ENCODE measurements around the gene BBLN. TPM values are rescaled to one million over a fixed set of nuclear protein-coding genes. Genes with fewer than 3 reads are reported as not detected.

Gene BBLN
- total and polyA plus RNA-seq, 3 experiments from 2014 or later = 75.5 to 137 (median 78.4) TPM

DNA sequence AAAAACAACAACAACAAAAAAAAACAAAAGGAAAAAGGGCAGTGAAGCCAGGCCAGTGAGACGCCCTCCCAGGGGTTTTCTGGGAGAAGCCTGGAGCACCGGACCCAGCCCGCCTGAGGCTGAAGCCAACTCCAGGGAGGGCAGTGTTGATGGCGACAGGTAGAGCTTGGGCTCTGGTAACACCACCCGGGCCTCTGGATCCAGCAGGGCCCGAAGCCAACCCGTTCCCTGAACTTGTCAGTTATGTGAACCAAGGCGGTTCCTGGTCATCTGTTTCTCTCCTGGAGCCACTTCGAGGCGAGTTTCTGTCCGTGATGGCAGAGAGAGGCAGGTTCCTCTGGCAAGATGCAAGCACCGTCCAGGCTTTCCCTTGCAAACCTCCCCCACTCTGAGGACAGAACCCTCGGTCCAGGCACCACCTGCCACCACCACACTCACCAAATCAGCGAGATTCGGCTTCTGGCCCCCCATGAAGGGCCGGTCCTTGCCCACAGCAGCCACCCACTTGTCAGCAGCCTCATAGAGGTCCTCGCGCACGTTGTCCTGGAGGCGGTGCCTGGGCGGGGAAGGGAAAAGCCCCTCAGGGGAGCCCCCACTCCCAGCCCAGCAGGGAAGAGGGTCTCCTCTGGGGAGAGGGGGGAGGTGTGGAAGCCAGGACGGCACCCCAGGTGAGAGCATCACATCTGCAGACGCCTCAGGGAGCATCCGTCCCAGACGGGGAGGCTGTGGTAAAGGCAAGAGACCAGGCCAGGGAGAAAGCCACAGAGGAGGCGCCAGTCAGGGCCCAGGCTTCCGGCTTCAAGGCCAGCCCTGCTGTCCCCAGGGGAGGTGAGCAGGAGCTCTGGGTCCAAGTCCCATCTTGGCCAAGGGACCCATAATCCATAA lies 37.9 kb upstream of the BBLN start:
- POLR2A ChIA-PET = no interaction called here
- H3K4me1 Mint-ChIP-seq = peaks cover 20 to 28% (median 25%) of the 10 kb centered on the region in 3 donors
- H3K27ac Mint-ChIP-seq = no peak overlapping the region
- H3K9me3 Mint-ChIP-seq = no peaks in the 10 kb centered on the region
- H3K27me3 Mint-ChIP-seq = no peaks in the 10 kb centered on the region
- Histone ChIP-seq H3K27me3 (ENCODE audit: insufficient read depth, low read length, poor library complexity, severe bottlenecking) (no peaks in the 10 kb centered on the region), H3K9me3 (ENCODE audit: low read length) (no peaks in the 10 kb centered on the region), H3K4me1 (ENCODE audit: insufficient read depth, low read length) (peaks cover 35% of the 10 kb centered on the region), H3K27ac (ENCODE audit: low read depth, low read length) (no peak overlapping the region), H3K36me3 (ENCODE audit: insufficient read depth, low read length) (peaks cover 5% of the 10 kb centered on the region), H3K4me3 (ENCODE audit: low read length) (no peak overlapping the region)
- CTCF ChIA-PET = interaction anchor here (1.4 kb wide), 1 partner anchor 168 kb away, joined by 3 read pairs; no protein-coding TSS in a partner anchor
- peaks cover 0 to 43% (median 0%) of the 10 kb centered on the region in 3 donors for H3K36me3 Mint-ChIP-seq
- peak in 1 of 5 donors; percentile 44 for DNase-seq
- no peak overlapping the region for H3K4me3 Mint-ChIP-seq

DNA sequence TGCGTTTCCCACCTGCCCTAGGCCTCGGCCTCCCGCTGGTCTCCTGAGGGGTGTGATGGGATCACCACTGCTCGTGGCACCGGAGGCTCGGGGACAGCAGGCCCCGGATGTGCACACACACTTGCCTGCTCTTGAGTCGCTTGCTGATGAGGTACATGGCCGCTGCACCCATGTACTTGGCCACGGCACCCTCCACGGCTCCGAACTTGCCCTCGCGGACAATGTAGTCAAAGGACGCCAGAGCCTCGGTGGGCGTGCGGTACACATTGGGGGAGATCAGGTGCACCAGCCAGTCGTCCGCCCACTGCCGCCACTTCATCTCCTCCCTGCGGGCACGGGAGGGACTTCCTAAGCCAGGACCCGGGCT lies 37.3 kb upstream of the BBLN start:
- Mint-ChIP-seq H3K27me3 (peaks cover 0 to under 1% of the 10 kb centered on the region in 2 donors), H3K36me3 (peaks cover 0 to 44% (median 0%) of the 10 kb centered on the region in 3 donors), H3K4me3 (no peak overlapping the region), H3K9me3 (no peaks in the 10 kb centered on the region), H3K27ac (no peak overlapping the region), H3K4me1 (peaks cover 16 to 25% (median 21%) of the 10 kb centered on the region in 3 donors)
- Histone ChIP-seq H3K9me3 (ENCODE audit: low read length) (no peaks in the 10 kb centered on the region), H3K27ac (ENCODE audit: low read depth, low read length) (no peak overlapping the region), H3K36me3 (ENCODE audit: insufficient read depth, low read length) (peaks cover 5% of the 10 kb centered on the region), H3K4me1 (ENCODE audit: insufficient read depth, low read length) (peaks cover 29% of the 10 kb centered on the region), H3K4me3 (ENCODE audit: low read length) (no peak overlapping the region), H3K27me3 (ENCODE audit: insufficient read depth, low read length, poor library complexity, severe bottlenecking) (no peaks in the 10 kb centered on the region)
- ChIA-PET CTCF (no interaction called here), POLR2A (no interaction called here)
- DNase-seq = peak in 1 of 5 donors; percentile 40

DNA sequence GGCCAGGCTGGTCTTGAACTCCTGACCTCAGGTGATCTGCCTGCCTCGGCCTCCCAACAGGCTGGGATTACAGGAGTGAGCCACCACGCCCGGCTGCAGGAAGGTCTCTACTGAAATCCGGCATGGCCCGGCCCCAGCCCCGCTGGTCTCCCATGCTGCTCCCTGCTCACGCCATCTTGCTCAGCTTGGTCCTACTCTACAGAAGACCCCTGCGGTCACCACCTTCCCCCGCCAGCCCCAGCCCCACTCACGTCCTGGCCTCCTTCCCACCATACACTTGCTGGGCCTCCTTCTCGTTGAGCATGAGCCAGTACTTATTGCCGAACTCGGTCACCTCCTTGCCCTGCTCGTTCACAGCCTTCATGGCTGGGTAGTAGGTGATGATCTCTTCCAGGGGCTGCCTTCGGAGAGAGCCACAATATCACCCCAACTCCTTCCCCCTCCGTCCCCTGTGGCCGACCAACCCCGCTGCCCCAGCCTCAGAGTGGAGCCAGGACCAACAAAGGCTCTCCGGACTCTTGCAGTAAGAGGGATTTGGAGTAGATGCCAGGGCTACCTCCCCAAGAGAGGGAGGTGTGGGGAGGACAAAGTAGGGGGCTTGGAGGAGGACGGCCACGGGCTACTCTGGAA lies 36.5 kb upstream of the BBLN start:
- Mint-ChIP-seq H3K9me3 (no peaks in the 10 kb centered on the region), H3K36me3 (peaks cover 0 to 49% (median 0%) of the 10 kb centered on the region in 3 donors), H3K4me1 (peaks cover 19 to 27% (median 24%) of the 10 kb centered on the region in 3 donors), H3K4me3 (no peak overlapping the region), H3K27ac (peak overlapping the region in 2 of 8 donors; percentile 19 to 35), H3K27me3 (peaks cover 0 to 5% of the 10 kb centered on the region in 2 donors)
- ChIA-PET CTCF (no interaction called here), POLR2A (no interaction called here)
- Histone ChIP-seq H3K4me1 (ENCODE audit: insufficient read depth, low read length) (peaks cover 25% of the 10 kb centered on the region), H3K27ac (ENCODE audit: low read depth, low read length) (no peak overlapping the region), H3K27me3 (ENCODE audit: insufficient read depth, low read length, poor library complexity, severe bottlenecking) (no peaks in the 10 kb centered on the region), H3K9me3 (ENCODE audit: low read length) (no peaks in the 10 kb centered on the region), H3K4me3 (ENCODE audit: low read length) (no peak overlapping the region), H3K36me3 (ENCODE audit: insufficient read depth, low read length) (peaks cover 5% of the 10 kb centered on the region)
- DNase-seq = peak in 1 of 5 donors; percentile 41

DNA sequence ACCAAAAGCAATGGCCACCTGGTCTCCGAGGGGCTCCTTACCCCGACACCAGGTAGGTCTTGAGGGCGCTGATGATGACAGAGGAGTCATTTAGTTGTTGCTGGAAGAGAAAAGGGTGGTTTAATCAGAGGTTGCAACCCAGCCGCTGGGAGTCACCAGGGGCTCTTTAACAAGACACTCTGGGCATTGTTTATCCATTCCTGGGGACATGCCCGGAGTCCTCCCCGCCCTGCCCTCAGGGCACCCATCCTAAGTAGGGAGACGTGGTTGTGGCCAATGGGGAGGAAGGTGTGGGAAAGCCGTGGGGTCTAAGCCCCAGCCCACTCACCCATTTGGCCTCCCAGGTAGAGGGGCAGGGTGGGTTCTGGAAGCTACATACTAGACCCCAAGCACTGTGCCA lies 35.6 kb upstream of the BBLN start:
- peak in 1 of 5 donors; percentile 36 for DNase-seq
- Mint-ChIP-seq H3K36me3 (peaks cover 0 to 49% (median 0%) of the 10 kb centered on the region in 3 donors), H3K27ac (peak overlapping the region in 2 of 8 donors; percentile 61 to 77), H3K27me3 (peaks cover 0 to 6% of the 10 kb centered on the region in 2 donors), H3K4me1 (peaks cover 26 to 35% (median 31%) of the 10 kb centered on the region in 3 donors), H3K9me3 (no peaks in the 10 kb centered on the region), H3K4me3 (peak overlapping the region in 4 of 7 donors; percentile 14 to 87 (median 48))
- Histone ChIP-seq H3K27me3 (ENCODE audit: insufficient read depth, low read length, poor library complexity, severe bottlenecking) (no peaks in the 10 kb centered on the region), H3K4me1 (ENCODE audit: insufficient read depth, low read length) (peaks cover 34% of the 10 kb centered on the region), H3K4me3 (ENCODE audit: low read length) (no peak overlapping the region), H3K36me3 (ENCODE audit: insufficient read depth, low read length) (peaks cover 5% of the 10 kb centered on the region), H3K27ac (ENCODE audit: low read depth, low read length) (no peak overlapping the region), H3K9me3 (ENCODE audit: low read length) (no peaks in the 10 kb centered on the region)
- ChIA-PET POLR2A (no interaction called here), CTCF (interaction anchor here (0.9 to 5.1 kb wide), 3 partner anchors 7 to 181 kb away, joined by 3 to 31 read pairs (median 3); no protein-coding TSS in a partner anchor)

DNA sequence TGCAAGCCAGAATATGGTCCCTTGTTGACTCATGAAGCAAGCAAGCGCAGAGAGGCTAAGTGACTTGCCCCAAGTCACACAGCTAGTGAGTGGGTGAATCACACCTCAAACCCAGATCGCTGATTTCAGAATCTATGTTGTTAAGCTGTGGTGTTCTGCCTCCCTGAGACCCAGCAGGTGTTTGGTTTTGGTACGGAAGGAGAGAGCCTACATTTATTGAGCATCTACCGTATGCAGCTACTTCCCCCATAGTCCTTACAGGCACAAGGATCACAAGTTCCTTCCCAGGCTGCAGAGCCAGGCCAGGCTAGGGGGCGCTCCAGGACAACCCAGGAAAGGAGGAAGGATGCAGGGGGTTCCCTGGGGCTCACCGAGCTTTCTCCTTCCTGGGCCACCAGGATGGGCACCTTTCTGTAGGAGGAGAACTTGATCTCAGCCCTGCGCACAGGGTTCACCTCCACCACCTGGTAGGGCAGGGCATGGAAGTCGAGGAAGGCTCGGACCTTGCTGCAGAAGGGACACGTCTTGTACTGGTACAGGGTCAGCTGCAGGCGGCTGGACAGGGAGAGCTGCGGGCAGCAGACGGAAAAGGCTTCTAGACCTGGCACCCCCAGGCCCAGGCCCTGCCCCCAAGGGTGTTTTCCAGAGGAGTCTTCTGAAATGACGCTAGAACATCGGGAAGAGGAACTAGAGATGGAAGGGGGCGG lies 35.0 kb upstream of the BBLN start:
- DNase-seq = peak in 3 of 5 donors; percentile 31 to 48 (median 43)
- POLR2A ChIA-PET = no interaction called here
- Mint-ChIP-seq H3K27me3 (peaks cover 0 to 6% of the 10 kb centered on the region in 2 donors), H3K27ac (peak overlapping the region in 7 of 8 donors; percentile 12 to 77 (median 34)), H3K4me3 (peak overlapping the region; percentile 14 to 87 (median 63)), H3K36me3 (peaks cover 0 to 49% (median 0%) of the 10 kb centered on the region in 3 donors), H3K9me3 (no peaks in the 10 kb centered on the region), H3K4me1 (peaks cover 29 to 41% (median 37%) of the 10 kb centered on the region in 3 donors)
- H3K27me3 ChIP-seq (ENCODE audit: insufficient read depth, low read length, poor library complexity, severe bottlenecking) = no peaks in the 10 kb centered on the region
- H3K4me3 ChIP-seq (ENCODE audit: low read length) = no peak overlapping the region
- H3K27ac ChIP-seq (ENCODE audit: low read depth, low read length) = peak overlapping the region; percentile 38
- peaks cover 35% of the 10 kb centered on the region for H3K4me1 ChIP-seq (ENCODE audit: insufficient read depth, low read length)
- no peaks in the 10 kb centered on the region for H3K9me3 ChIP-seq (ENCODE audit: low read length)
- CTCF ChIA-PET = interaction anchor here (0.9 to 5.1 kb wide), 4 partner anchors 8 to 181 kb away, joined by 3 to 31 read pairs (median 3); no protein-coding TSS in a partner anchor
- H3K36me3 ChIP-seq (ENCODE audit: insufficient read depth, low read length) = peaks cover 5% of the 10 kb centered on the region

DNA sequence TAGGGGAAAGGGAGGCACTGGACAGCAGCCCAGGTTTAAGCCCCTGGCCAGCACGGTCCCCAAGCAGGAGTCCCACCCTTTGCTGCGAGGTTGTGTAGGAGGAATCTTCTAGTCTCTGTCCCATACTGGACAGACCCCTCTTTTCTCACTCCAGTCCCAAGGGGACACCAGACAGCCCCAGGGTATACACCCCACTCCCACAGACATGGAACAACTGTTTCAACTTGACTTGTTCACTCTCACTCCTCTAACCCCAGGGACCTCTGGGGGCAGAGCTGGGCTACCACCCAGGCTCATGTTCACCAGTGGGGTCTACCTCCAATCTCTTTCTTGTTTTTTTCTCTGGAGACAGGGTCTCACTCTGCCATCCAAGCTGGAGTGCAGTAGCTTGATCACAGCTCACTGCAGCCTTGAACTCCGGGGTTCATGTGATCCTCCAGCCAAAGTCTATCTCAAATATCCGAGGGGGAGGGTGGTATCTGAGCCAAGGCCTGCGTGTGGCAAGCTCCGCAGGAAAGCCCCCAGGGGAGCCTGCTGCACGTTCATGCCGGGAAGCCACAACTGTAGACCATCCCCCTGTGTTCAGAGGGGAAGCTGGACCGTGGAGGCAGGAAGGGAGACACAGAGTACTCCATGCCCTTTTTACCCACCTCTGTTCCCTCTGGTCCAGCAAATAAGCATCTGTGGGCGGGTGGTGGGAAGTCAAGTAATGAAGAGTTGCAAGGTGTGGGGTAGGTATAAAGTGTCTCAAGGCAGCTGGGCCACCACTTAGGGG lies 34.3 kb upstream of the BBLN start:
- Histone ChIP-seq H3K4me3 (ENCODE audit: low read length) (peak overlapping the region; percentile 19), H3K9me3 (ENCODE audit: low read length) (no peaks in the 10 kb centered on the region), H3K4me1 (ENCODE audit: insufficient read depth, low read length) (peaks cover 35% of the 10 kb centered on the region), H3K27ac (ENCODE audit: low read depth, low read length) (peak overlapping the region; percentile 38), H3K36me3 (ENCODE audit: insufficient read depth, low read length) (peaks cover 5% of the 10 kb centered on the region), H3K27me3 (ENCODE audit: insufficient read depth, low read length, poor library complexity, severe bottlenecking) (no peaks in the 10 kb centered on the region)
- POLR2A ChIA-PET = interaction anchor here (0.6 kb wide), 1 partner anchor 65 kb away, joined by 3 read pairs; no protein-coding TSS in a partner anchor
- CTCF ChIA-PET = interaction anchor here (1.5 to 5.1 kb wide), 3 partner anchors 9 to 92 kb away, joined by 3 to 31 read pairs (median 3); no protein-coding TSS in a partner anchor
- Mint-ChIP-seq H3K4me3 (peak overlapping the region; percentile 79 to 92 (median 86)), H3K27ac (peak overlapping the region in 7 of 8 donors; percentile 59 to 94 (median 81)), H3K9me3 (no peaks in the 10 kb centered on the region), H3K4me1 (peaks cover 29 to 42% (median 39%) of the 10 kb centered on the region in 3 donors), H3K36me3 (peaks cover 0 to 44% (median 0%) of the 10 kb centered on the region in 3 donors), H3K27me3 (peaks cover 0 to 6% of the 10 kb centered on the region in 2 donors)
- peak in 1 of 5 donors; percentile 36 for DNase-seq

DNA sequence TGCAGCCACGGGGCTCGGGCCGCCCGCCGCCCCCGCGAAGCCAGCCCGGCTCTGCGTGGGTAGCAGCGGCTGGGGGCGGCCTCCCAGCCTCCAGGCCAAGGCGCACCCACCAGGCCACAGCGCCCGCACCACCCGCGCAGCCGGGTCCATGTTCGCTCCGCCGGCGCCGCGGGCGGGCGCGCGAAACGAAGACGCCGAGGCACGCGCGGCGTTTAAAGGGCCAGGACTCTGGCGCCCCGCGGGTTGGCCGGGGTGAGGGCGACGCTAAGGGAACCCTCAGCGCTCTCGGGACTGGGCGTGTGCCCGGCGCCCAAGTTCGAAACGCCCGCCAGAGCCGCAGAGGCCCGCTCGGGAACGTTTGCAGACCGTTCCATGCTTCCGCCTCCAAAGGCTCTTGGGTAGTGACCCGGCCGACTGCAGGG lies 32.5 kb upstream of the BBLN start, which contains the start of gene PTGES2:
TSS of gene PTGES2 (minus strand) at position 162 of the 422 bp plus-strand sequence. CDS start at position 150, 12 bp downstream.
- H3K9me3 Mint-ChIP-seq = no peaks in the 10 kb centered on the region
- Histone ChIP-seq H3K4me3 (ENCODE audit: low read length) (peak within 1 kb of the TSS; percentile 96), H3K36me3 (ENCODE audit: insufficient read depth, low read length) (peaks cover 5% of the 10 kb centered on the region), H3K27me3 (ENCODE audit: insufficient read depth, low read length, poor library complexity, severe bottlenecking) (no peaks in the 10 kb centered on the region), H3K9me3 (ENCODE audit: low read length) (no peaks in the 10 kb centered on the region), H3K4me1 (ENCODE audit: insufficient read depth, low read length) (peaks cover 35% of the 10 kb centered on the region), H3K27ac (ENCODE audit: low read depth, low read length) (peak within 1 kb of the TSS; percentile 96)
- H3K27ac Mint-ChIP-seq = peak within 1 kb of the TSS; percentile 97 to 100 (median 99)
- peak within 1 kb of the TSS; percentile 94 to 99 (median 98) for H3K4me3 Mint-ChIP-seq
- DNase-seq = peak; percentile 74 to 88 (median 83)
- H3K4me1 Mint-ChIP-seq = peaks cover 29 to 42% (median 39%) of the 10 kb centered on the region in 3 donors
- peaks cover 0 to 8% of the 10 kb centered on the region in 2 donors for H3K27me3 Mint-ChIP-seq
- peaks cover 0 to 31% (median 0%) of the 10 kb centered on the region in 3 donors for H3K36me3 Mint-ChIP-seq
- ChIA-PET POLR2A (no interaction called here), CTCF (interaction anchor here (1.4 to 5.1 kb wide), 2 partner anchors 11 to 36 kb away, joined by 3 to 31 read pairs; no protein-coding TSS in a partner anchor)
